ENCODE results near the gene GOLT1B.

DNA sequence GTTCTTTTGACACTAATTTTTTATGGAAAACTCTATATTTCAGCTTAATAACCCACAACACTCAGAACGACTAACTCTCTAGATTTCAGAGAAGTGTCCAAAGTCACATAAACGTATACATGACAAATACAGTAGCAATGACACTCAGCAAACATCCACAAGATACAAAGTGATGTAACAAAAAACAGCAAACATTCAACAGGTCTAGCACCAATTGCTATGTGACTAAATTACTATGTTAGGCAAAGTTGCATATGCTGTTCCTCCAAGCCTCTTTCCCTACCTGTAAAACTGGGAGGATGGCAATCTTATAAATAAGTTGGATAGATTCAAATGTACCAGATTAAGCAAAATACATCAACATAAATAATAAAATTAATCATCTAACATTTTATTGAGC lies 1.8 kb upstream of the GOLT1B start:
- TF ChIP-seq, protein P1, sequence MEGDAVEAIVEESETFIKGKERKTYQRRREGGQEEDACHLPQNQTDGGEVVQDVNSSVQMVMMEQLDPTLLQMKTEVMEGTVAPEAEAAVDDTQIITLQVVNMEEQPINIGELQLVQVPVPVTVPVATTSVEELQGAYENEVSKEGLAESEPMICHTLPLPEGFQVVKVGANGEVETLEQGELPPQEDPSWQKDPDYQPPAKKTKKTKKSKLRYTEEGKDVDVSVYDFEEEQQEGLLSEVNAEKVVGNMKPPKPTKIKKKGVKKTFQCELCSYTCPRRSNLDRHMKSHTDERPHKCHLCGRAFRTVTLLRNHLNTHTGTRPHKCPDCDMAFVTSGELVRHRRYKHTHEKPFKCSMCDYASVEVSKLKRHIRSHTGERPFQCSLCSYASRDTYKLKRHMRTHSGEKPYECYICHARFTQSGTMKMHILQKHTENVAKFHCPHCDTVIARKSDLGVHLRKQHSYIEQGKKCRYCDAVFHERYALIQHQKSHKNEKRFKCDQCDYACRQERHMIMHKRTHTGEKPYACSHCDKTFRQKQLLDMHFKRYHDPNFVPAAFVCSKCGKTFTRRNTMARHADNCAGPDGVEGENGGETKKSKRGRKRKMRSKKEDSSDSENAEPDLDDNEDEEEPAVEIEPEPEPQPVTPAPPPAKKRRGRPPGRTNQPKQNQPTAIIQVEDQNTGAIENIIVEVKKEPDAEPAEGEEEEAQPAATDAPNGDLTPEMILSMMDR (conservative IDR thresholded peaks at IDR 0.05; ENCODE audit: low read length): no peak
- no peak for TF ChIP-seq EZH2phosphoT487 (IDR thresholded peaks at IDR 0.05; ENCODE audit: borderline replicate concordance, low read depth, low read length)
